ENCODE data around the gene ARHGEF16. TPM values are rescaled to one million over a fixed set of nuclear protein-coding genes. Genes with fewer than 3 reads are reported as not detected.

ARHGEF16 gene
- total RNA-seq, 1 experiment from 2014 or later: 3.0 TPM

DNA sequence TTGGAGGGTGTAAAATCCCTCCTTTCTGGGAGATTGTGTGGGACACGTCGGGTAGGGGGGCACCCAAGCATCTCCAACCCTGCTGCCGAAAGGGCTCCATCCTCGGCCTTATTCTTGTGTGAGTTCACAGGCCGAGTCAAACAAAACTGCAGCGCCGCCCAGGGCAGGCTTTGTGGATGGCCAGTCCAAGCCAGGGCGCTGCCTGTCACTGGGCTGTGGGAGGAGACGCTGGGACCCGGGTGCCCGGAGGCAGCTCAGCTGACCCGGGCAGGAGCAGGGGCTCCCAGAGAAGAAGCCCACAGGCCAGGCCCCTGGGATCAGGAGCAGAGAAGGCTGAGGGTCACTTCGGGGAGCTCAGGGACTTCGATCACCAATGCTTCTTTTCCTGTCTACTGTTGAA lies 31.8 kb upstream of the ARHGEF16 start:
- peak; percentile 19 for DNase-seq (ENCODE audit: low read depth)

DNA sequence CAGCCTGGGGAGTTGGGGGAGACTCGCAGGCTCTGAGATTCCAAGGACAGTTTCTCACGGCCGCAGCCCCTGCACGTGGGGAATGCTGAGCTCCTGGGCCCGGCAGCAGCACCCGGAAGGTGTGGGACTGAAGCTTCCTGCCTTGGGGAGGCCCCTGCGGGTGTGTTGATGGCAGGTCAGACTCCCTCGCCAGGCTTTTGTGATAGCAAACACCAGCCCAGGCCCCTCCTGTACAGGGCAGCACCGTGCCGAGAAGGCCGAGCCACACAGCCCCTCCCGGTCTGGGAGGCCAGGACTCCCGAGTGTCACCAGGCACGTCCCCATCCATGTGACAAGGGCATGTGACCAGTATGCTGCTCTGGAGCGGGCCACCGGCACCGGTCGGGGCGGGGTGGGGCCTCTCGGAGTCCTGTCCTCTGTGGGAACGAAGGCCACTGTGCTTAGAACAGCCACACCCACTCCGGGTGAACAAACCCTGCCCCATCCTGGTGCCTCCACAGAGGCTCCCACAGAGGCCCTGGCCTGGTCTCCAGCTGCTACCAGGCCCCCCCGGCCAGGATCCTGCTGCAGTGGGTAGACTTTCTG lies 31.1 kb upstream of the ARHGEF16 start:
- DNase-seq (ENCODE audit: low read depth): no peak

DNA sequence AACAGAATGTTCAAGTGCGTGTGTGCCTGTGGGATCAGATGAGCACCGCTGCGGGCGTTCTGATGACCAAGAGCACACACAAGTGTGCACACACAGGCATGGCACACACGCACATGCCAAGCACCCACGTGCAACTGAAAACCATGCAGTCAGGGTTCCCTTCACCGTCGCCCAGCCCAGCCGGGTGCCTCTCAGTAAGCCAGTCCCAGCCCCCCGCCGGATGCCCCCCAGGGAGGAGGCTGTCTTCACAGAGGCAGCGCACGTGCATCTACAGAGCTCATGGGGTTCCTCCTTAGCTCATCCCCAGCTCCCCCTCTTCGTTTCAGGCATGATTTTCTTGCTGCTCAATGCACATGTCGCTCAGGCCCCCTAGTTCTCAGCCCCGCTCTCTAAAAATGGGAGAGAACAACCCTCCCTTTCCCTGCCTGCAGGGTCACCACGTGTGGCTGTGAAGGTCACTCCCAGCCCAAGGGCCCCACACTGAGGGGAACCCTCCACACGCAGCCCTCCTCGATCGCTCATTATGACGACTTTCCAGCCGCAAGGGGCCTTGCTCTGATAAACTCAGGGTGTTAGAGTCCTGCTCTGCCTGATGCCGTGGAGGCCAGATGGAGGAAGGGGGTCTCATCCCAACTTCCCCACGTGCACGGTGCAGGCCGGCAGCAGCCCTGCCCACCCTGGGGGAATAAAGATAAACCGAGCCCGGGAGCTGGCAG lies 30.4 kb upstream of the ARHGEF16 start:
- DNase-seq (ENCODE audit: low read depth): no peak

- DNase-seq (ENCODE audit: low read depth): no peak
Observed at GRCh38 chr1:3425486-3426215, 28.8 kb upstream of the ARHGEF16 start.

- DNase-seq (ENCODE audit: low read depth): no peak
Observed at GRCh38 chr1:3426956-3427535, 27.4 kb upstream of the ARHGEF16 start.

GRCh38 chr1:3427711-3428704 lies 26.5 kb upstream of the ARHGEF16 start:
- no peak for DNase-seq (ENCODE audit: low read depth)

DNA sequence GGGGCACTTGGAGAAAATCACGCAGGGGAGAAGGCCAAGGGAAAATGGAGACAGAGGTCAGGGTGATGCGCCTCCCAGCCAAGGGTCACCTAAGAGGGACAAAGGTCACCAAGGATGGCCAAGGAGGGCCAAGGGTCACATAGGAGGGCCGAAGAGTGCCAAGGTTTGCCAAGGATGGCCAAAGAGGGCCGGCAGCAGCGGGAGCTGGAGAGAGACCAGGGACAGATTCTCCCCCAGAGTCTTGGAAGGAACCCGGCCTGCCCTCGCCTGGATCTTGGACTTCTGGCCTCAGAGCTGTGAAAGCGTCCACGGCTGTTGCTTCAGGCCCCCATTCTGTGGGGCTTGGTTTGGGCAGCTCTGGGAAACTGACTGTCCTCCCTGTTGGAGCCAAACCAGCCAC lies 25.6 kb upstream of the ARHGEF16 start:
- DNase-seq (ENCODE audit: low read depth): no peak

- DNase-seq (ENCODE audit: low read depth): no peak
Observed at GRCh38 chr1:3429320-3429719, 25.1 kb upstream of the ARHGEF16 start.

DNA sequence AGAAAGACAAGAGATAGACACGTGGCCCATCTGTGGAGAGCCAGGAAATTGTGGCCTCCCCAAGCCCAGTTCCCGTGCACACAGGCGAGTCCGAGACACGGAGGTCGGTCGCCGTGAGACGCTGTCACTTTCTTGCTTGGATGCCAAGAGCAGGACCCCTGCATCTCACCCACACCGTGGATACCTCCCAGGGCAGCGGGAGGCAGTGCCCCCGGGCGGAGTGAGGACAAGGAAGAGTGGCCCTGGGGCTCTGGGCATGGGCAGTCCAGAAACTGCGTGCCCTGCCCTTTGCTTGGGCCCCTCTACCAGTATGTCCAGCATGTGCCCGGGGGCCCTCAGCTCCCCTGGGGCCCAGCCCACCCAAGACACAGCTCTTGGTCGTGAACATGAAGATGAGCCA lies 24.7 kb upstream of the ARHGEF16 start:
- no peak for DNase-seq (ENCODE audit: low read depth)

- DNase-seq (ENCODE audit: low read depth): no peak
Observed at GRCh38 chr1:3430406-3430805, 24.1 kb upstream of the ARHGEF16 start.

DNA sequence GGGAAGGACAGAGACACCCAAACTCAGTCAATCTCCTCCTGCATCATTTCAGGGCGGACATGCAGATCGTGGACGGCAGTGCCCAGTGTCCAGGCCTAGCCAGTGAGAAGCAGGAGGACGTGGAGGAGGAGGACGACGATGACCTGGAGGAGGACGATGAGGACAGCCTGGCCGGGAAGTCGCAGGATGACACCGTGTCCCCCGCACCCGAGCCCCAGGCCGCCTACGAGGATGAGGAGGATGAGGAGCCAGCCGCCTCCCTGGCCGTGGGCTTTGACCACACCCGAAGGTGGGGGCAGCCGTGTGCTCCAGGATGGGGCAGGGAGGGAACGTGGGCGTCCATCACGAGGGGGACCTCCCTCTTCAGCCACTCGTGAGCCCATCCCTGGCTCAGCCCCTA lies 23.6 kb upstream of the ARHGEF16 start:
- DNase-seq (ENCODE audit: low read depth): no peak

DNA sequence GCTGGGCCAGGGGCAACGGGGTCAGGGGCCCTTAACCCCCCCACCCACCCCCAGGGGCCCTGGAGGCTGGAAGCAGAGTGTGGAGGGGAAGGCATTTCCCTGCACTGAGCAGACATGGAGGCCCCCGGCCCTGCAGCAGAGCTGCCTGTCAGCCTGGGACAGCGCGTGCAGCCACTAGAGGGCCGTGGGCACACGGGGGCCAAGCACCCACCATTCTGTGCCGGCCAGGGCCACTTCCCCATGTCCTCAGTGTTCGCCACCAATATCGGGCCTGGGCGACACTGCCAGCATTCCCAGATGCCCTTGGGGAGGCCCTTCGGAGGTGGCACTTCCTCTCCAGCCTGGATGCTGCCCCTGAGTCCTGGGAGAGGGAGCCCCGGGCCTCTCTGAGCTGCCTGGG lies 23.2 kb upstream of the ARHGEF16 start:
- no peak for DNase-seq (ENCODE audit: low read depth)

DNA sequence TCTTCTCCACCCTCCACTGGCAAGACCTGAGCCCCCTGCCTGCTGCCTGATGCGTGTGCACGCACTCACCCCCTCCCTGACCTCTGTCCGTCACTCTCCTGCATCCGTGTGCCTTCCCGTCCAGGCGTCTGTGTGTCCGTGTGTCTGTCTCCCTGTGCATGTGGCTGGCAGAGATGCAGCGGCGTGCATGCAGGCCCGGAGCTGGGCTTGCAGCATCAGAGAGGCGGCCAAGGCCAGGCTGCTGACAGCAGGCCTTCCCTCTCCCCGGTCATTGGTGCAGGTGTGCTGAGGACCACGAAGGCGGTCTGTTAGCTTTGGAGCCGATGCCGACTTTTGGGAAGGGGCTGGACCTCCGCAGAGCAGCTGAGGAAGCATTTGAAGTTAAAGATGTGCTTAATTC lies 22.8 kb upstream of the ARHGEF16 start:
- DNase-seq (ENCODE audit: low read depth): no peak

GRCh38 chr1:3432306-3432705 lies 22.2 kb upstream of the ARHGEF16 start:
- DNase-seq (ENCODE audit: low read depth): no peak

DNA sequence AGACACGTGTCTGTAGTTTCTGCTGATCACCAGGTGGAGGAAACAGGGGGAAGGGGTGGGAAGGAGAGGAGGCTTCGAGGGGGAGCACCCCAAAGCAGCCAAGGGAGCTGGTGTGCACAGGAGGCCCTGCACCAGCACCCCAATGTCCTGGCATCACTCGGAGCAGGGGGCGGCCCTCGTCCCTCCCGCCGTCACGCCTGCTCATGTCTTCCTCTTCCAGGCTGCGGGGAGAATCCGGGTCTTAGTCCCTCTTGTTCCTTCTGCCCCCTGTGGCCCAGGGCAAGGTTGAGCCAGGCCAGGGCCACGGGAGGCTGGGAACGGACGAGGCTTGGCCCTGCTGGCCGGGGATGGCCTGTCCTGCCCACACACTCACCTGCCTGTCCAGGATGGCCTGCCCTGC lies 21.4 kb upstream of the ARHGEF16 start:
- DNase-seq (ENCODE audit: low read depth): no peak

GRCh38 chr1:3433596-3434320 lies 20.7 kb upstream of the ARHGEF16 start:
- DNase-seq (ENCODE audit: low read depth): no peak

GRCh38 chr1:3434406-3435110 lies 19.9 kb upstream of the ARHGEF16 start:
- no peak for DNase-seq (ENCODE audit: low read depth)

DNA sequence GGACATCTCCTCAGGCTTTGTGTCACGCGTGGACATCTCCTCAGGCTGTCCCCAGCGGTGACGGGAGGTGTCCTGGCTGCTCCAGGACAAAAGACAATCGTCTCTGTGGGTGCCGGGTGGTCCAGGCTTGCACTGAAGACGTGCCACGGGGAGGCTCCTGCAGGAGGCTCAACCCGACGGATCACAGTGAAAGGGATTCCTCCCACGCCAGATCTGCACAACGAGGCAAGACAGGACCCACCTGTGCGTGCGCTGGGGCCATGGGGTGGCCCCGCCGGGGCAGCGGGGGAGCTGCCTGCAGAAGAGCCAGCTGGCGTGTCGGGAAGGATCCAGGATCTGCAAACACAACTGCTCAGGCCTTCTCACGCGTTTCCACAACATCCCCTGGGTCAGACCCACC lies 18.8 kb upstream of the ARHGEF16 start:
- DNase-seq (ENCODE audit: low read depth): no peak

DNA sequence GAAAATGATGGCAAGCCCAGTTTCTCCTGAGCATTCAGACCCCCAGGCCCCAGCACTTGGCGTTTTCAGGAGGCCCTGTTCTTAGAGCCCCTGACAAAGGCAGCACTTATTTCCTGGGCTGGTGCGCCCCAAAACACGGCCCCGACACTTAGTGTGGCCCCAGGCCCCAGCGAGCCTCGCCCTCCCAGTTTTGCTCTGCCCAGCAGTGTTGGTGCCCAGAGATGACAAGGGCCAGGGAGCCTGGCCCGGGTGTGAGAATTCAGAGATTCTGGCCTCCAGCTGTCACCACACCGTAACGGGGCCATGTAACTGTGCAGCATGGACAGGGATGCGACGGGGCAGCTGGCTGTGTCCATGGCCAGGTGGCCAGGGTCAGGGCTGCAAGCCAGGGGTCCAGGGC lies 18.0 kb upstream of the ARHGEF16 start:
- DNase-seq (ENCODE audit: low read depth): no peak

DNA sequence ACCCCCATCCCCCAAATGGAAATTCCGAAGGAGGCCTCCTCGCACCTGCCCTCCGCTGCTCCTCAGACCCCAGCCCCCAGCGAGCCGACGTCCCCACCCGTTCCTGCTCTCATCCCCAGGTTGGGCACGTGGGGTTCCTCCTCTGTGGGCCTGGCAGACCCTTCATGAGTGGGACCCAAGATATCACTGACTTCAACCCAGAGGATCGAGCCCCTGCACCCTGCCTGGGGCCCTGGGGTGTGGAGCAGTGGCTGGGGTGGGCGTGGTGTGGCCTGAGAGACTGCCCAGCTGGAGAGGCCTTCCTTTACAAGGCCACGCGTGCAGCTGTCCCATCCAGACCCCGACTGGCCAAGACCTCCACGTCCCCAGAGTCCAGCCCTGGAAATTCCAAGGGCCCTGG lies 17.6 kb upstream of the ARHGEF16 start:
- no peak for DNase-seq (ENCODE audit: low read depth)
